Tibial nerve (tissue), 4 donors: ENCODE measurements around the gene SNRNP25. TPM values are rescaled to one million over a fixed set of nuclear protein-coding genes. Genes with fewer than 3 reads are reported as not detected.
A peak's percentile ranks its signal among the peaks of the same experiment; 100 is the strongest.

ENCODE experiments used
- DNase-seq, 2 donors: peaks; one replicate each; pipeline ENCODE4 v3.0.0-alpha.2; 2019; ENCODE audit warnings: low spot score in 2 of 2
- H3K27ac ChIP-seq, 4 donors: fragments of 200-600 bp; sonication (generic) in 3 of 4; one replicate each; pipeline ENCODE4 v1.5.1; 2017 to 2019; ENCODE audit warnings: mild to moderate bottlenecking in 1 of 4
- H3K27me3 ChIP-seq, 2 donors: fragments of 200-600 bp; sonication (generic) in 1 of 2; one replicate each; pipeline versions ENCODE4 v1.5.1 to v1.6.0; 2017 to 2019
- H3K36me3 ChIP-seq, 3 donors: fragments of 200-600 bp; sonication (generic); one replicate each; pipeline ENCODE4 v1.5.1; 2018 to 2019
- H3K4me1 ChIP-seq, 4 donors: fragments of 200-600 bp; sonication (generic) in 3 of 4; one replicate each; pipeline ENCODE4 v1.5.1; 2017 to 2019
- H3K4me3 ChIP-seq, 4 donors: fragments of 200-600 bp; sonication (generic) in 3 of 4; one replicate each; pipeline ENCODE4 v1.5.1; 2017 to 2019; ENCODE audit warnings: mild to moderate bottlenecking in 1 of 4, moderate library complexity in 1 of 4
- H3K9me3 ChIP-seq, 4 donors: fragments of 200-600 bp; sonication (generic) in 3 of 4; one replicate each; pipeline ENCODE4 v1.5.1; 2017 to 2019
- CTCF ChIP-seq, 5 experiments: fragments of 200-600 bp in 3 of 5; fragments of 450-650 bp in 2 of 5; sonication (generic) in 3 of 5; IDR thresholded peaks; one replicate each; pipeline ENCODE4 v1.5.1; 2016 to 2019; ENCODE audit warnings: antibody characterized with exemption in 5 of 5, mild to moderate bottlenecking in 3 of 5, moderate library complexity in 2 of 5
- EP300 ChIP-seq, 2 donors: sonication (generic); formaldehyde crosslinking; IDR thresholded peaks; one replicate each; pipeline ENCODE4 v1.6.1; 2017; ENCODE audit warnings: antibody characterized with exemption in 2 of 2, mild to moderate bottlenecking in 1 of 2
- POLR2A ChIP-seq, 2 donors: fragments of 450-650 bp; IDR thresholded peaks; one replicate each; pipeline ENCODE4 v1.6.1; 2017; ENCODE audit warnings: antibody characterized with exemption in 2 of 2, mild to moderate bottlenecking in 2 of 2, moderate library complexity in 2 of 2
- WGBS, 2 donors: methylation state at CpG; one replicate each; pipeline ENCODE4 v1.1.5; 2018; 5-methylcytosine and 5-hydroxymethylcytosine counted together
- total RNA-seq, 4 donors: library from RNA; depleted of rRNA; stranded (reverse); fragments of >200 nt; gene quantifications; one replicate each; pipeline ENCODE4 v1.1.0, GENCODE V29; 2016

Gene SNRNP25
- total RNA-seq, 4 donors from 2014 or later = 9.3 to 21.6 (median 15.7) TPM

GRCh38 chr16:92431-93339, 39.1 kb downstream of the SNRNP25 start:
- no peak for TF ChIP-seq CTCF (IDR thresholded peaks at IDR 0.05)
- TF ChIP-seq POLR2A (IDR thresholded peaks at IDR 0.05) = no peak
- no peak for TF ChIP-seq EP300 (IDR thresholded peaks at IDR 0.05)
- Histone ChIP-seq H3K9me3 (no peaks in the 10 kb centered on the region), H3K4me3 (no peak overlapping the region), H3K4me1 (peaks cover 0 to 69% (median 13%) of the 10 kb centered on the region in 4 donors), H3K27me3 (no peaks in the 10 kb centered on the region), H3K27ac (peak overlapping the region; percentile 38 to 80 (median 57)), H3K36me3 (peaks cover 0 to 50% (median 14%) of the 10 kb centered on the region in 3 donors)
- DNase-seq = no peak
- WGBS, 2 donors = 84 to 90% methylated on average over 12 to 15 of the region's 15 CpGs

GRCh38 chr16:94918-95265, 41.3 kb downstream of the SNRNP25 start:
- Histone ChIP-seq H3K27me3 (no peaks in the 10 kb centered on the region), H3K4me1 (peaks cover 0 to 74% (median 13%) of the 10 kb centered on the region in 4 donors), H3K27ac (peak overlapping the region in 1 of 4 donors; percentile 75), H3K36me3 (peaks cover 0 to 44% (median 9%) of the 10 kb centered on the region in 3 donors), H3K4me3 (no peak overlapping the region), H3K9me3 (no peaks in the 10 kb centered on the region)
- 89 to 90% methylated on average over 5 of the region's 5 CpGs for WGBS, 2 donors
- TF ChIP-seq CTCF (IDR thresholded peaks at IDR 0.05) (no peak), EP300 (IDR thresholded peaks at IDR 0.05) (no peak), POLR2A (IDR thresholded peaks at IDR 0.05) (no peak)
- no peak for DNase-seq

- DNase-seq = peak; percentile 86 to 90
- H3K36me3 ChIP-seq = peaks cover 0 to 41% (median 9%) of the 10 kb centered on the region in 3 donors
- H3K9me3 ChIP-seq = no peaks in the 10 kb centered on the region
- no peak overlapping the region for H3K4me3 ChIP-seq
- peaks cover 4 to 73% (median 17%) of the 10 kb centered on the region in 4 donors for H3K4me1 ChIP-seq
- no peaks in the 10 kb centered on the region for H3K27me3 ChIP-seq
- peak in 1 of 2 donors; percentile 56 for TF ChIP-seq EP300 (IDR thresholded peaks at IDR 0.05)
- TF ChIP-seq CTCF (IDR thresholded peaks at IDR 0.05) = peak; percentile 94 to 100 (median 99)
- TF ChIP-seq POLR2A (IDR thresholded peaks at IDR 0.05) = no peak
- WGBS, 2 donors = 2 to 5% methylated on average over 5 to 11 of the region's 11 CpGs
- H3K27ac ChIP-seq = peak overlapping the region in 1 of 4 donors; percentile 69
These were observed 43.3 kb downstream of the SNRNP25 start for GRCh38 chr16:96935-97381.

GRCh38 chr16:97822-98221, 44.2 kb downstream of the SNRNP25 start:
- WGBS, 2 donors = 84 to 89% methylated on average over 5 to 8 of the region's 8 CpGs
- no peaks in the 10 kb centered on the region for H3K9me3 ChIP-seq
- peak overlapping the region in 1 of 4 donors; percentile 13 for H3K27ac ChIP-seq
- peaks cover 4 to 73% (median 22%) of the 10 kb centered on the region in 4 donors for H3K4me1 ChIP-seq
- DNase-seq = no peak
- H3K27me3 ChIP-seq = no peaks in the 10 kb centered on the region
- TF ChIP-seq CTCF (IDR thresholded peaks at IDR 0.05) (no peak), EP300 (IDR thresholded peaks at IDR 0.05) (no peak), POLR2A (IDR thresholded peaks at IDR 0.05) (no peak)
- H3K36me3 ChIP-seq = peaks cover 0 to 32% (median 9%) of the 10 kb centered on the region in 3 donors
- no peak overlapping the region for H3K4me3 ChIP-seq

- no peak for DNase-seq
- Histone ChIP-seq H3K4me1 (peaks cover 4 to 67% (median 26%) of the 10 kb centered on the region in 4 donors), H3K27ac (peak overlapping the region; percentile 44 to 88 (median 80)), H3K36me3 (peaks cover 0 to 40% (median 9%) of the 10 kb centered on the region in 3 donors), H3K9me3 (no peaks in the 10 kb centered on the region), H3K4me3 (no peak overlapping the region), H3K27me3 (no peaks in the 10 kb centered on the region)
- WGBS, 2 donors = 82 to 83% methylated on average over 3 to 5 of the region's 5 CpGs
- TF ChIP-seq CTCF (IDR thresholded peaks at IDR 0.05) (no peak), POLR2A (IDR thresholded peaks at IDR 0.05) (no peak), EP300 (IDR thresholded peaks at IDR 0.05) (no peak)
These were observed 47.4 kb downstream of the SNRNP25 start for GRCh38 chr16:100989-101388.
